DMS153 treated with DMSO at 0.1 percent for 48 hours (cell line): Measurements from ENCODE around the gene ULBP3.

Experiments used
- DNase-seq: peaks from one replicate; lab custom pipeline; 2025; ENCODE audit not compliant: unreplicated experiment; lab: John Stamatoyannopoulos, UW

Gene ULBP3

DNA sequence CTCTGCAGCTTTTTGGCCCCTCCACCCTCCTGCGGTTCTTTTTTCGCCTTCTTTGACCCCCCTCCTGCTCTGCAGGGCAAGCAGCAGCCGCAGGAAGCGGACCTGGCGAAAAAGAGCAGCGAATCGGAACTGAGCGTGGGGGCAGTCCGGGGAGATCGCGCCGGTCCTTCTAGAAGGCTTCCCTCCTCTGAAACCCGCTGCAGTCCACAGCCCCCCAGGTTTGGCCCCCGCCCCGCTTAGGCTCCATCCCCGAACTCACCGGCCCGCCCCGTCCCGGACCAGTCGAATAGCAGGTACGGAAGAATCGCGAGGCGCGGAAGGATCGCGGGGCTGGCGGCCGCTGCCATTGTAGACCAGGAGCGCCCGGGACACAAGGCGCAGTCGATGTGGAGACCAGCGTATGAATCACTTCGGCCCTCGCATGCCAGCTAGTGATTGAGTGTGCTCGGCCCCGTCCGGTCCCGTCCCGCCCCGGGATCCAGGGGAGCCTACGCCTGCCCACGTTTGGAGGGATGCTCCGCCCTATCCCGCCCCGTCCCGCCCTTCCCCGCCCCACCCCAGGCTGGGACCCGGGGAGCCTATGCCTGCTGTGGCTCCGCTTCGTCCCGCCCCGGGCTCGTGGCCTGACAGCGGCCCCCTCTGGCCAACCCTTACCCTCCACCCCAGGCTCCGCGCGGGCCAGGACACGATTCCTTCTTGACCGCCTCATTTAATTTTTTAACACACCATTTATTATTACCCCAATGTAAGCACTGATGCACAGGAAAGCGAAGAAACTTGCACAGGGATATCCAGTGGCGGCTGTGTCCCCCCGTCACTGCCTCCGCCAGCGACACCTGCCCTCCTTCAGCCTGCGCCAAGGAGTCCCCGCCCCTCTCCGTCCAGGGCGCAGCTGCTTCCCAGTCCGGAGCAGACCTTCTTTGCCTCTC, at the start of gene ULBP3:
Gene ULBP3 (minus strand): TSS at position 402 of the 929 bp plus-strand sequence. CDS start 55 bp downstream, at position 347.
- DNase-seq, result peak; percentile 67

DNA sequence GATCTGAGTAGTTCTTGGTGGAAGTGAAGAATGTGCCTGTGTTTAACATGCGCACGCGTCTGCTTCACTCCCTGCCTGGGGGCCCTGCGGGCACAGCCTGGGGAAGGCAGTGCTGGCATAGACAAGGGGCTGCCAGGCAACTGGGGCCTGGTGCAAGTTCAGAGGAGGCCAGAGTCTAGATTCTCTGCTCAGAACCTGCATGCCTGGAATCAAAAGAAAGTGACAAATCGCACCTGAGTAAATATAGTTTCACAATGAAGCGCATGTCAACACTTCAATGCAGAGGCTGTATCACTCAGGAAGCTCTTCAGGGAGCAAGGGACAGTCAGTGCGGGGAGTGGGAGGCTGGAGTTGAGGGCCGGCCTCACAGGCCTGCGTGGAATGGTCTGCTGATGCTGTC, 49.7 kb upstream of the ULBP3 start:
- peak; percentile 54 for DNase-seq

DNA sequence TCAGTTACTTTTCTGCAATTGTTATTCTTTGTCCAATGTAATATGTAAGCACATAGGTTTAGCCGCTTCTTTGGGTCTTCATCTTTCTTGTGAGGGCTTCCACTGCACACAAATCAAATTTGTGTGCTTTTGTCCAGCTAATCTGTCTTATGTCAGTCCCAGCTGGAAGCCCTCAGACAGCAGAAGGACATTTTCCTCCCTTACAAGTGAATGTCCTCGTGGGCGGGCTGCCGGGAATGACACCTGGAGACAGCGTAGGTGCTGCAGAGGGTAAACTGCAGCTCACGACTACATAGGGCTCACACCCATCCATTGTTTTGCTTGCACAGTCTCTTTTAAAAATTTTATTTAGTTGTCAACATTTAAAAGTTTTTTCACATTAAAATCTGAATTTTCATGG, 49.3 kb upstream of the ULBP3 start:
- no peak for DNase-seq

DNA sequence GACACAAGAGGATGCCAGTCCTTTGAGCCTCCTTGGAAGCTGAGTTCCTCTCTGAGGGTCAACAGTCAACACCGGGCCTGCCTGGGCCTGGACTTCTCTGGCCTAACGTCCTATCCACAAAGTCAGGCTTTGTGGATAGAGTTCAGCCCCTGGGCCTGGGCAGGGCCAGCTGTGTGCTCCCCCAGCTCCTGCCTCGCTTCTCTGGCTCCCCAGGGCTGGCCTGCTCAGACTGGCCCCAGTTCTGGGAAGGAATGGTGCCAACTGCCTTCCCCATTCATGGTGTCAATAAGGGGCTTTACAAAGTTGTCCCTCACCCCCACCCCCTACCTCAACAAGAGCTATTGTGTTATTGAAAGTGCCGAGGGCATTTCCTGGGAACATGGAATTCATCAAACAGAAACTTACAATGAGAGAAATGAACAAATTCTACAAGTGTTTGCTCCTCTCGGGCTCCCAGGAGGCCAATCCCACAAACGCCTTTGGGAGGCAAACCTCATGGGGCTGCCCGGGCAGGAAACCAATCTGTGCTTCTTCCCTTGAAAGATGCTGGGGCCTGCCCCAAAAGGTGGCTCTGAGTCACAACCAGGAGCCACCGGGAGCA, 47.4 kb upstream of the ULBP3 start:
- peak; percentile 20 for DNase-seq

DNA sequence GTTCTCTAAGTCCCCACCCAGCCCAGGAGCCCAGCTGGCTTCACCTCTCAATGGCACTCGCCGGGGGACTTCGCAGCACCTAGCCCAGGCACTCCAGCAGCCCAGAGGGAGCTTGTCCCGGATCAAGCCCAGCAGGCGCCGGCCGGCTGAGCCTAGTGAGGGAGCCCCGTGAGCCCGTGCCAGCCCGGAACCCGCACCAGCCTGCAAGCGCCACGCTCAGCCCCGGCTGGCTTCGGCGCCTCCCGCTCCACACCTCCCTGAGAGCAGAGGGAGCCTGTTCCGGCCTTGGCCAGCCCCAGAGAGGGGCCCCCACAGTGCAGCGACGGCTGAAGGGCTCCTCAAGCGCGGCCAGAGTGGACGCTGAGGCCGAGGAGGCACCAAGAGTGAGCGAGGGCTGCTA, 46.8 kb upstream of the ULBP3 start:
- no peak for DNase-seq

DNA sequence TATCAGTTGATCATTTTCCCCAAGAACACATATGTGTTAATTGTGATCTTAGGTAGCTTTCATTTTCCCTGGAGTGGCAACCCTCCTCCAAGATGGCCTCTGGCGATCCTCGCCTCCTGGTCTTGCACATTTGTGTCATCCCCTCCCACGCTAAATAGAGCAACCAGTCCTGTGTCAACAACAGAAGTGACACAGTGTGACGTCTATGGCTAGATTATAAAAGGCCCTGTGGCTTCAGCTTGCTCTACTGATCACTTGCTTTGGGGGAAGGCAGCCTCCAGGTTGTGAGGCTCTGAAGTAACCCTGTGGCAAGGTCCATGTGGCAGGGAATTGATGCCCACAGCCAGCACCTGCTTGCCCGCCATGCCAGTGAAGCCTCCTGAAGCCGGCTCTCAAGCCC, 43.3 kb upstream of the ULBP3 start:
- DNase-seq, result no peak

DNA sequence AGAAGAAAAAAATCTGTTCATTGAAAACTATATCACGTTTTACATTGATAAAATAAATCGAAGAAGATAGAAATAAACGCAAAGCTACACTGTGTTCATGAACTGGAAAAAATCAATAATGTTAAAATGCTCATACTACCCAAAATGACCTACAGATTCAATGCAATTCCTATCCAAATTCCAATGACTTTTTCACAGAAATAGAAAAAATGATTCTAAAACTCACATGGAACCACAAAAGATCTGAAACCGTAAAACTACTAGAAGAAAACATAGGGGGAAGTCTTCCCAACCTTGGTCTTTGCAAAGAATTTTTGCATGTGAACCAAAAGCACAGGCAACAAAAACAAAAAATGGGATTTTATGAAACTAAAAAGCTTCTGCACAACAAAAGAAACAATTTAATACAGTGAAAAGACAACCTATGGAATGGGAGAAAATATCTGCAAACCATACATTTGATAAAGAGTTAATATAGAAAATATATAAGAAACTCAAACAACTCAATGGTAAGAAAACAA, 33.9 kb upstream of the ULBP3 start:
- no peak for DNase-seq

DNA sequence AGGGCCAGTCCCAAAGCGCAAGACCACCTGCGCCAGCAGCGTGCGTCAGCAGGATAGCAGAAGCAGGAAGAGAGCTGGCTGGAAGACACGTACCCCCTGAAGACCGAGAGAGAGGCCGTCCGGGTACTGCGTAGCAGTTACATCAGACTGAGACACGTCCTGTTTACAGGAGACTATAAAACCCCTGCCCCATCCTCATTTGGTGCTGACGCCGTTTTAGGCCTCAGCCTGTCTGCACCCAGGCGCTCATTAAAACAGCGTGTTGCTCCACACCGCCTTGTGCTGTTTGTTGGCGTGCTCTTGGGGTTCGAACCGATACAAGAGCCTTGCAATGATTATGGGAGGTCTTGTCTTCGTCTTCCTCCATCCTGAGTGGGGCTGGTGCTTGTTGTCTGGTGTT, 31.8 kb upstream of the ULBP3 start:
- DNase-seq, result no peak

DNA sequence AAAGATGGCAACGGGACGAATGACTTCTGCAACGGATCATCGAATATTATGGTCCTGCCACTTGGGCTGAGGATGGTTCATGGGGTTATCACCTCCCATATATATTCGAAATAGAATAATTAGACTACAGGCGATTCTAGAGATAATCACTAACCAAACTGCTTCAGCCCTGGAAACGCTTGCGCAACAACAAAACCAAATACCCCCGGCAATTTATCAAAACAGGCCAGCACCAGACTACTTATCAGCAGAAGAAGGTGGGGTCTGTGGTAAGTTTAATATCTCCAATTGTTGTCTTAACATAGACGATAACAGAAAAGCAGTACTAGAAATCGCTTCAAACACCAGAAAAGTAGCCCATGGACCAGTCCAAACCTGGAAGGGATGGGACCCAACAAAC, 31.0 kb upstream of the ULBP3 start:
- no peak for DNase-seq

DNA sequence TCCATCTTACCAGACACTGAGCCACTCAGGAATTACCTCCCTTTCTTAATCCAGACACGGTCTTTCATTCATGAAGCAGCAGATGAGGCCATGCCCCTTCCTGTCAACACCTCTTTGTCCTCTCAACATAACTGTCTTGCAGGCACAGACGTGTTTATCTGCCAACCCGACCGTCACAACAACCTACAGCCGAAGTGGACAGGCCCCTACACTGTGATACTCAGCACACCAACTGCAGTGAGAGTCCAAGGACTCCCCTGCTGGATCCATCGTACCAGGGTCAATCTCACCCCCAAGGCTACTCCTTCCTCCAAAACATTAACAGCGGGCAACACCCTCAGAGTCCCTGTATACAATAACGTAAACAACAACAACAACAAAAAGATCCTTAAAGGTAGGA, 30.6 kb upstream of the ULBP3 start:
- no peak for DNase-seq

DNA sequence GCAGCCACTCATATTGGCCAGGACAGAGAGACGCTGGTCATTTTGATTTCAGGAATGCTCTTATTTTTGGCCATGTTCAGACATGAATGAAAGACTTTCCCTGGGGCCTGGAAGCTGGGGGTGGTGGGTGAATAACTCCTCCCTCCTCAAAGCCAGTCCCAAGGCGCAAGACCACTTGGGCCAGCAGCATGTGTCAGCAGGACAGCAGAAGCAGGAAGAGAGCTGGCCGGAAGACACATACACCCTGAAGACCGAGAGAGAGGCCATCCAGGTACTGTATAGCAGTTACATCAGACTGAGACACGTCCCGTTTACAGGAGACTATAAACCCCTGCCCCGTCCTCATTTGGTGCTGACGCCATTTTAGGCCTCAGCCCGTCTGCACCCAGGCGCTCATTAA, 29.2 kb upstream of the ULBP3 start:
- no peak for DNase-seq

DNA sequence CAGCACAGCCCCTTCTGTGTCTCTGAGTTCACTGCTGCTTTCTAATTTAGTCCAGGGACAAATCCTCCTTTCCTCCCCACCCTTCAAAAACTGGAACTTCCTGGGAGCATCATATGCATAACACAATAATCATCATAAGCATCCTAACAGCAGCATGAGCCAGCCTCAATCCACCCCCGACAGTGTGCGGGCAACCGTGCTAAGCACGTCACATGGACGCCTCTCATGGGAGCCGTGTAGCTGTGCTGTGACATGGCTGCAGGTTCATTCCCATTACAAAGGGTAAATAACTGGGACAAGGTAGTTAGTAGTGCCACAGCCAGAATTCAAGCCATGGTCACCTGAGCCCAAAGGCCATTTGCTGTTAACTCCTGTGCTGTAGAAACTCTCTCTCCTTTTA, 24.5 kb upstream of the ULBP3 start:
- DNase-seq, result no peak

DNA sequence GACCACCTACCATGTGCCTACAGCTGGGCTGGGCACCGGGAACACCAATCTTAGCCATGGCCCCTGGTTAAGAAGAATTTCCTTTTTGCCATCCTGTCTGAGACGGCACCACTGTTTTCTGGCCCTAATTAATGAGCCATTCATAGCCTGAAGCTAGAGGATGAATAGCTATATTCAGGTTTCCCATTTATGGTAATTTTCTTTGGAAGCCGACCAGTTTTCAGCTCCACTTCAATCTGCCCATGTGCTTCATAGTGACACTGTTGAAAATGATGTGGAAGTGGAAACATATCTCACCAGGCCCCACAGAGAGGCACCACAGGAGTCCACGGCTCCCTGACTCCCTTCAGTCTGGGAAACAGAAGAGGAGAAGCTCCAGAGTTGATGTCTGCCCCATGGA, 22.6 kb upstream of the ULBP3 start:
- no peak for DNase-seq

DNA sequence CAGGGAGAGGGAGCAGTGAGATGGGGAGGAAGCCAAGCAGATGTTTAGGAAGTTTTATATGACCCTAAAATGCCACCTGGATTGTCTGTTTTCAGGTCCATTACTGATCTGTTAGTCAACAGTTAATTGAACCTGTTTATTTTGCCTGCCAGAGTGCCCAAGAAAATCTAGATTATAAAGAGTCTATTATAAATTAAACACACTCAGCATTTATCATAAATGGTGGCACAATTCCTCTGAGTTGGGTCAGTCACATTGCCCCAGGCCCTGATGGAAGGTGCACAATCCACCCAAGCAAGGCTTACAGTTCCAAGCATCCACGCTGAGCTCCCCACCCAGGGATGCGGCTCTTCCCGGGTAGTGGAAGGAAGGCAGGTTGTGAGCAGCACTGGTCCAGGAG, 21.4 kb upstream of the ULBP3 start:
- DNase-seq, result no peak

DNA sequence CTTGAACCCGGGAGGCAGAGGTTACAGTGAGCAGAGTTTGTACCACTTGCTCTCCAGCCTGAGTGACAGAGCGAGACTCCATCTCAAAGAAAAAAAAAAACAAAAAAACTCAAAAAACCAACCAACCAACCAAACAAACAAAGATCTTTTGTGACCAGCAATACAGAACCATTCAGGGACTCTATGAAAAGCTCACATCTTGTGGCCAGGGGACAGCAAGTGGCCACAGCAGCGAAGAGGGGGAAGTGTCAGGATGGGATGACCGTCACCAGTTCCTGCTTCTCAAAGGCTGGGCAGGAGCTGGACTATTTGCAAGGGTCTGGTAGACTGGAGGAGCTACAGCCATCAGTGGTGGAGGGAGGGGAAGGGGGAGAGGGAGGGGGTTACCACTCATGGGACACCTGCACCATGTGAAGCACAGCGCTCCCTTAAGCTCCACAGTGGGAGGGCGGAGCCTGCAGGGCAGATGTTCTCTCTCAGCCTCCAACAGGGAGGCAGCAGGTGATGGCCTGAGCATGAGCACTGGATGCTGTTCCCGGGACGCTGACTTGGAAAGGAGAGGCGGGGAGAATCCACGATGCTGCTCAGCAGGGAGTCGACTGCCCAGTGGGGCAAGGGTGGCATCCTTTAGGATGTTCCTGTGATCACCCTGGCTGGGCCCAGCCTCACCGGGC, 19.7 kb upstream of the ULBP3 start:
- no peak for DNase-seq

DNA sequence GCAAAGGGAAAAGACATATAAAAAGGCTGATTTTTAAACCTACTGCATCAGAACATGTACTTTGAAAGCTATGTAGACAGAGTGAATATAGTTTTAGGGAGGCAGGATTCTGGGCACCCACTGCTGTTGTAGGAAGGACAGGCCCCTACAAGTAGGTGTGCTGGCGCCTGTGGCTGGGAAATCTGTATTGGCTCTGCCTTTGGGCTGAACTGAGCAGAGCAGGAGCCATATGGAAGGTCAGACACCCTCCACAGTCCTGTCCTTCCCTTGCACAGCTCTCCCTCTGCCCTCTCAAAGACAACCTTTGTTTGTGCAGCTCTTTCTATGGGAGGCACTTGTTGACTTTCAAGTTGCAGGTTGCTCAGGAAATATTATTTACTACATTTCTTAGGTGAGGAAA, 18.4 kb upstream of the ULBP3 start:
- no peak for DNase-seq

DNA sequence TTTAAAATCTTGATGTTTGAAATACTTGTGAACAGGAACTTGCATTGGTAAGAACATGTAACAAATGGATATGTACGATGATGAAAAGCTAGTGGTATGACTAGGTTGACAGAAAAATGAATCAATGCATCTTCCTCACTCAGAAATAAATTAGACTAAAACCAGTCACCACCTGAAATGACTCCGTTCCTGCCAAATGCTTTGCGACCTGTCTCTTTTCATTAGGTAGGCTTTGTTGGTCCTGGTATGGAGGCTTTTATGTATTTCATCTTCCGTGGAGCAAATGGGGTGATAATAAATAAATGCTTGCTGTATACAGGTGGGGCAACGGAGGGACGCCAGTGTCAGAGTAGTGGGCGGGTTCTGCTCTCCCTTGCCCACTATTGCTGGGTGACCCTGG, 17.1 kb upstream of the ULBP3 start:
- DNase-seq, result no peak

DNA sequence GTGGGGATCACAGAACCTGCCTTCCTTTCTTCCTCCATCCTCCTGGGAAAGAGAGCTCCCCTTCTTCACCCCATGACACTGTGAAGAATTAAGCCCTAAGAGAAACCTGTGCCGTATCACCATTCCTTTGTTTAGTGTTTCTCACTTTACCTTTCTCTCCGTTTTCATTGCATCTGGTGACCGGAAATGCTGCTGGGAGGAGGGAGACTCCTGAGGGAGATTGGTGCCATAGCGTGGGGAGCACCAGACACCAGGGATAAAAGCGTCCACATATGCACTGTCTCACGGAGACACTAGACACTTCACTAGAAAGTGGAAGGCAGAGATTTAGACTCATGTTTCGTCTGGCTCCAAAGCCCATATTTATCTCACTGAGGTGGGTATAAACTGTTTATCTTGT, 15.5 kb upstream of the ULBP3 start:
- no peak for DNase-seq

DNA sequence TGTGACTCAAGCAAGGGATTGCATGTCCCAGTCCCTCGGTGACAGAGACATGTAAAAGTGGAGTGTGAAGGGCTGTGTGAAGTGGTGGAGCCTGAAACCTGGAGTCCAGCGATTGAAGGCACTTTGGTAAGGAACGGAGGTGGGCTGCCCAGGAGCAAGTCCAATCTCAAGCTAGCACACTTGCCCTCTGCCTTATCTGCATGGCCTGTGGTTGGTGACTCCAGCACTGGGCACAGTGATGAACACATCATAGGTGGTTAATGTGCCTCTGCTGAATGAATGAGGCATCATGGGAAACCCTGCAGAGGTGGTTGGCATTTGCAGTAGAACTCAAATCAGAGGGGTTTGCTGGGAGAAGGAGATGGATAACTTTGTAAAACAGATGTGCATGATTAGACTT, 14.9 kb upstream of the ULBP3 start:
- DNase-seq, result no peak

DNA sequence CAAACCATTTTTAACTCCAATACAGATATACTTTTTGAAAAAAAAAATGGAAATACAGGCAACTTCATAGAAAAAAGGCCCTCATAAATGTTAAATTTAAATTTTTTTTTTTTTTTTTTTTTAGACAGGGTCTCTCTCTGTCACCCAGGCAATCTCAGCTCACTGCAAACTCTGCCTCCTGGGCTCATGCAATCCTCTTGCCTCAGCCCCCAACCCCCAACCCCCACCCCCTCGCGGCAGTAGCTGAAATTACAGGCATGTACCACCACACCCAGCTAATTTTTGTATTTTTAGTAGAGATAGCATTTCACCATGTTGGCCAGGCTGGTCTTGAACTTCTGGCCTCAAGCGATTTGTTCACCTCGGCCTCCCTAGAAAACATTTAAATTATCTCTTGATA, 12.8 kb upstream of the ULBP3 start:
- no peak for DNase-seq

DNA sequence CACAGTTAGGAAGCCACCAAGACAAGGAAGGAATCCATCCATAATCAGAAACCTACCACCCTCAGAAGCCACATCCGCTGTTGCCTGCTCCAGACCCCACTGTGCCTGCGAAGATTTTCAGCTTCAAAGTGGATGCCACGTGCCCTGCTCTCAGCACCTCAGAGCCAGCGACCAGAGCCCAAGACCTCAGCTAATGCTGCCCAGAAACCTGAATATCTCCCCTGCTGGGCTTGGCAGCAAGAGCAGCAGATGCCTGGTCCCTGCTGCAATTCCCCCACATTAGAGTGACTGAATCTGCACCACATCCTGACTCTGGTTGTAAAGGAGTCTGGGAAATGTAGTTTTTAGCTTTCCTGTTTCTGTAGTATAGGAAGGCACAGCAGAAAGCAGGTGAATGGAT, 10.7 kb upstream of the ULBP3 start:
- DNase-seq, result no peak

DNA sequence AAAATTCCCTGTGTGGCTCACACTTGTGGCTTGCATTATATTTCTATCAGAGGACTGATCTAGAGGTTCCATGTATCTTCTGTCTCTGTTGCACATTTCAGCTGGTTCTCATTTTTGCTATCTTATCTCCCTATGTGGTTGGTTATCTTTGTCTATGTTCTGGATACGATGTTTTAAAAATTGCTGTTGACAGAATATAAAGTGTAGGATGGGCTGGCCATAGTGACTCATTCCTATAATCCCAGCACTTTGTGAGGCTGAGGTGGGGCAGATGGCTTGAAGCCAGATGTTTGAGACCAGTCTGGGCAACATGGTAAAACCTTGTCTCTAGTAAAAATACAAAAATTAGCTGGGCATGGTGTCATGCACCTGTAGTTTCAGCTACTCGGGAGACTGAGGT, 9.9 kb upstream of the ULBP3 start:
- DNase-seq, result no peak
